GM12892 (cell line): ENCODE measurements around the gene IL27RA.
"Not testable (repeated sequence)": the region's sequence is repeated elsewhere in the genome, so short reads cannot be mapped to it uniquely, and the experiment has no call there.

ENCODE experiments used
- POLR2A ChIP-seq: IDR thresholded peaks from 2 replicates; pipeline ENCODE4 v1.6.1; 2011; ENCODE audit warnings: low read depth, low read length, control low read depth
- POLR2AphosphoS5 ChIP-seq: IDR thresholded peaks from 2 replicates; pipeline ENCODE4 v1.6.1; 2011; ENCODE audit warnings: low read depth, low read length, control low read depth
- TAF1 ChIP-seq: IDR thresholded peaks from 2 replicates; pipeline ENCODE4 v1.6.1; 2011; ENCODE audit warnings: low read depth, mild to moderate bottlenecking, control low read depth, low read length, borderline replicate concordance

GRCh38 chr19:14026652-14027192, 4.8 kb upstream of the IL27RA start:
- not testable (repeated sequence) for TF ChIP-seq POLR2AphosphoS5, POLR2A, TAF1
